Measurements from ENCODE around the gene MSL1.

DNA sequence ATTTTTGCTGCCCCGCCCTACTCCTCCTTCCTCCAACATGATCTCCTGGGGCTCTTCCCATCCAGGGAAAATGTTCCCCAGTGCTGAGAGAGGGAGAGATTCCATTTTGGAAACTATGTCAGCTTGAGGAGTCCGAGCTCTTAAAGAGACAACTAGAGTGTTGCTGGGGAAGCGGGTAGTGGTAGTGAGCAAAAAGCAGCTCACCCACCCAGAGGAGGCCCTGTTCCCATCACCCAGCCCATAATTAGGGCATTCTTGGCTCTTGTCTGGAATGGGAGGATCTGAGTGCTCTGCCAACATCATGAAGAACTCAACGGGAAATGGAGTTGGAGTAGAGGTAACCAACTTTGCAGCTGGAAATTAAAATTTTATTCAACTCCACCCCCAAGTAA, 9.1 kb upstream of the MSL1 start:
- TF ChIP-seq, protein P1, sequence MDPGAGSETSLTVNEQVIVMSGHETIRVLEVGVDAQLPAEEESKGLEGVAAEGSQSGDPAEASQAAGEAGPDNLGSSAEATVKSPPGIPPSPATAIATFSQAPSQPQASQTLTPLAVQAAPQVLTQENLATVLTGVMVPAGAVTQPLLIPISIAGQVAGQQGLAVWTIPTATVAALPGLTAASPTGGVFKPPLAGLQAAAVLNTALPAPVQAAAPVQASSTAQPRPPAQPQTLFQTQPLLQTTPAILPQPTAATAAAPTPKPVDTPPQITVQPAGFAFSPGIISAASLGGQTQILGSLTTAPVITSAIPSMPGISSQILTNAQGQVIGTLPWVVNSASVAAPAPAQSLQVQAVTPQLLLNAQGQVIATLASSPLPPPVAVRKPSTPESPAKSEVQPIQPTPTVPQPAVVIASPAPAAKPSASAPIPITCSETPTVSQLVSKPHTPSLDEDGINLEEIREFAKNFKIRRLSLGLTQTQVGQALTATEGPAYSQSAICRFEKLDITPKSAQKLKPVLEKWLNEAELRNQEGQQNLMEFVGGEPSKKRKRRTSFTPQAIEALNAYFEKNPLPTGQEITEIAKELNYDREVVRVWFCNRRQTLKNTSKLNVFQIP (CRISPR knock-in tag; IDR thresholded peaks at IDR 0.05; ENCODE audit: borderline replicate concordance, low read depth), result no peak
- TF ChIP-seq OSR1 (CRISPR knock-in tag; IDR thresholded peaks at IDR 0.05) (no peak), ARNTL (CRISPR knock-in tag; IDR thresholded peaks at IDR 0.05; ENCODE audit: borderline replicate concordance, low read depth) (no peak), ESRRG (CRISPR knock-in tag; IDR thresholded peaks at IDR 0.05) (no peak), CSDC2 (CRISPR knock-in tag; IDR thresholded peaks at IDR 0.05) (no peak), TCF4 (CRISPR knock-in tag; IDR thresholded peaks at IDR 0.05; ENCODE audit: borderline replicate concordance) (no peak), ISL1 (CRISPR knock-in tag; IDR thresholded peaks at IDR 0.05) (no peak), ZNF70 (CRISPR knock-in tag; IDR thresholded peaks at IDR 0.05) (no peak)
- TF ChIP-seq, protein P2, sequence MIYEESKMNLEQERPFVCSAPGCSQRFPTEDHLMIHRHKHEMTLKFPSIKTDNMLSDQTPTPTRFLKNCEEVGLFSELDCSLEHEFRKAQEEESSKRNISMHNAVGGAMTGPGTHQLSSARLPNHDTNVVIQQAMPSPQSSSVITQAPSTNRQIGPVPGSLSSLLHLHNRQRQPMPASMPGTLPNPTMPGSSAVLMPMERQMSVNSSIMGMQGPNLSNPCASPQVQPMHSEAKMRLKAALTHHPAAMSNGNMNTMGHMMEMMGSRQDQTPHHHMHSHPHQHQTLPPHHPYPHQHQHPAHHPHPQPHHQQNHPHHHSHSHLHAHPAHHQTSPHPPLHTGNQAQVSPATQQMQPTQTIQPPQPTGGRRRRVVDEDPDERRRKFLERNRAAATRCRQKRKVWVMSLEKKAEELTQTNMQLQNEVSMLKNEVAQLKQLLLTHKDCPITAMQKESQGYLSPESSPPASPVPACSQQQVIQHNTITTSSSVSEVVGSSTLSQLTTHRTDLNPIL (CRISPR knock-in tag; IDR thresholded peaks at IDR 0.05; ENCODE audit: low read depth), result no peak
